ENCODE data around the gene CARMIL1.

CARMIL1 gene

DNA sequence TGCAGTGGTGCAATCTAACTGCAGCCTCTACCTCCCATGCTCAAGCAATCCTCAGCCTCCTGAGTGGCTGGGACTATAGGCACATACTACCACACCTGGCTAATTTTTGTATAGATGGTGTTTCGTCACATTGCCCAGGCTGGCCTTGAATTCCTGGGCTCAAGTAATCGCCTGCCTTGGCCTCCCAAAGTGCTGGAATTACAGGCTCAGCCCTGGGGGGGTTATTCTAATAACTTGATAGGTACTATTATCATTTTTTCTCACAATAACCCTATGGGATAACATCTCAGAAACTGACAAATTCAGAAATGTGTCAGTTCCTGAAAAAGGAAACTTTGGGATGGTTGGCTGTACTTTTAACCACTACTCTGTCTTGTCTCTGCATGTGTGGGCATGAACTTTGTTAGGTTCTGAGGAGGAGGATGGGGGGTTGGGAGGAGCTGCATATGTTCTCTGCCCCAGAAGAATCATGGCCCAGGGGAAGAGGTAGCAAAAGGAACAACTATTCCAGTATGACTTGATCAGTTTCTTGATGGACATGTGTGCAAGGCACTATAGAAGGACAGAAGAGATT lies 169.9 kb downstream of the CARMIL1 start:
- peak; percentile 25 for DNase-seq

DNA sequence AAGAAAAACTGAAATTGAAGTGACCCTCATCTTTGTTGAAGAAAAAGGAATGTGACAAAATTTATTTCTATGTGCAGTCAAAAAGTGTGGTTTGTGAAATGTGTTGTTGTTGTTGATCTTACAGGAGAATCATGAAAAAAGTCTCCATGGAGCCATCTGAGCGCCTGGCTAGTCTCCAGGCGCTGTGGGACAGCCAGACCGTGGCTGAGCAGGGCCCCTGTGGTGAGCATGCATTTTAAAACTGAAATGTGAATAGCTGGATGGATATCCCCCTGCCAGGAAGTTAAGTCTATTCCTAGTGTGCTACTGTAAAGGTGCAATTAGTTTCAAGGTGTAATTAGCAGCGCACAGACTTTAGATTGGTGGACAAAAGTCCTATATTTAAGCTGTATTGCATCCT lies 170.6 kb downstream of the CARMIL1 start:
- peak; percentile 52 for DNase-seq

- DNase-seq: no peak
Measured at GRCh38 chr6:25450469-25451198, 171.5 kb downstream of the CARMIL1 start.

DNA sequence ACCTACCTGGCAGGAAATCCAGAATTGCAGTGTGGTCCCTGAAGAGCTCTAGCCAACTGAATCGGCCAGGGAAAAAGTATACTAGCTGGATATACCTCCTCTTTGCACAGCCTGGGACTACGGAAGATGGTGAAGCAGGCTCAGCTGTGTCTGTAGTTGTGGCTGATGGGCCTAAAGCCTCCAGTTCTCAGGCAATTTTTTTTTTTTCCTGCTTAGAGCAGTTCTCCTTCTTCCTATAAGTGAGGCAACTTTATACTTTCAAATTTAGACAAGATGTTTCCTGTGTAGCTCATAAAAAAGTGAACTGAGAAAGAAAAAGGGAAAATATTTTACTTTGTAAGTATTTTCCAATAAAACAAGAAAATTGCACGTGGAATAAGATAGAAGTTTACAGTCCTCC lies 172.9 kb downstream of the CARMIL1 start:
- DNase-seq: no peak

- DNase-seq: no peak
Measured at GRCh38 chr6:25453288-25453687, 174.1 kb downstream of the CARMIL1 start.

GRCh38 chr6:25454136-25454535 lies 175.0 kb downstream of the CARMIL1 start:
- no peak for DNase-seq

GRCh38 chr6:25456249-25457040 lies 177.3 kb downstream of the CARMIL1 start:
- no peak for DNase-seq

DNA sequence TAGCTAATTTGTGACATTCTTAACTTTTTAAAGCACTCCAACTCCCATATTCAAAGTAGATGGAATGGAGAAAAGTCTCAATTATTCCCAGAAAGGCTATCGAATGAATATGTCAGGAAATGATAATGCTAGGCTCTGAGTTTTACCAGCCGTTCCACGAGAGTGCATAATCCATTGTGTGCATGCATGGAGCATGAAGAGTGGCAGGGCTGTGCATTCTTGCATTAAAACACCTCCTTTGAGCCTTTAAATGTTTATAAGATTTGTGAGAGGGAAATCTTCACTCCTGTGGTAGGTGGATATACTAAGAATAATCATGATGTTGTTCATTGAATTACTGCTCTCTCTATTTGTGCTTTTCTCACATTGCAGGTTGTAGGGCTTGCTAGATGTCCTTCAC lies 178.3 kb downstream of the CARMIL1 start:
- no peak for DNase-seq

DNA sequence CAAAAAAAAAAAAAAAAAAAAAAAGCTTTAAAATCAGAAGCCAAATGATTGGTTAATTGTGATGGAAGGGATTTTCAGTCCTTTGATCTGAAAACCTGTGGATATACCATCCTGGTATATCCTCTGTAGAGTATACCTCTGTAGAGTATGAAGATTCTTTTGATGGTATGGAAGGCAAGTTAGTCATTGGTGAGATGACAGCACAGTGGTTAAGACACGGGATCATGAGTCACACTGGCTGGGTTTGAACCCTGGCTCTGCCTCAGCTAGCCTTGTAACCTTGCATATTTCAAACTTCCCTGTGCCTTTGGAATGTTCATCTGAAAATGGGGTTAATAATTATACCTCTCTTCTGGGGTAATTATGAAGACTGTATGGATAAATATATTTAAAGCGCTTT lies 179.3 kb downstream of the CARMIL1 start:
- DNase-seq: no peak

- no peak for DNase-seq
Measured at GRCh38 chr6:25462235-25462897, 183.2 kb downstream of the CARMIL1 start.

DNA sequence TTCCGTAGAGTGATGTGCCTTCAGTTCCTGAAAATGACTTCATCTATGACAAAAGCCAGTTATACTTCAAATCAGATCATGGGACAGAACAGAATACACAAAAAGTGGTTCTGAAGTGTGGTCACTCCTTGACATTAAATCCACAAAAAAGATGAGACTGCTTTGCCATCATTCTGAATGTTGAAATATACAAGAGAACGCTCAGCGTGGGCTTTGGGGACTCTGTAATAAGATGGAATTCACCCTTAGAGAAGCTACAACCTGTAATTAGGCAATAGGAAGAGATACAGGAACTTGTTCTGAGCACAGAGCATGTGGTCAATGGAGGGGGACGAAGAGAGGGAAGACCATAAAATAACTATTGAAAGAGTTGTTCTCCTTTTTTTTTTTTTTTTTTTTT lies 184.3 kb downstream of the CARMIL1 start:
- no peak for DNase-seq

DNA sequence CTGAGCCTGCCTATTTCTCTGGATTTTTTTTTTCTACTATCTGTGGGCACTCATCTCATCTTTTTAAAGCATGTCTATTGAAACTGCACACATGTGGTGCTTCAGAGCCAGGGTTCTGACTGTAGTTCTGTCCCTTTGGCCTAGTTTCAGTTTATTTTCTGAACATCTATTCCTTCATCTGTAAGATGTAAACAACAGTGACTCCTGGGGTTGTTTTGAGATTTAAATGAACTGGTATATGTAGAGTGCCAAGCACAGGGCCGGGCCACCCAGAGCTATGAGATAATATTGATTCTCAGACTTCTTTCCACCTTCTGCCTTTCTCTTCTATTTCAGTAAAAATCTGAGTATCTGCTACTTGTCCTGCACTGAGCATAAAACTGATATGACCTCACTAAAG lies 185.1 kb downstream of the CARMIL1 start:
- DNase-seq: no peak

DNA sequence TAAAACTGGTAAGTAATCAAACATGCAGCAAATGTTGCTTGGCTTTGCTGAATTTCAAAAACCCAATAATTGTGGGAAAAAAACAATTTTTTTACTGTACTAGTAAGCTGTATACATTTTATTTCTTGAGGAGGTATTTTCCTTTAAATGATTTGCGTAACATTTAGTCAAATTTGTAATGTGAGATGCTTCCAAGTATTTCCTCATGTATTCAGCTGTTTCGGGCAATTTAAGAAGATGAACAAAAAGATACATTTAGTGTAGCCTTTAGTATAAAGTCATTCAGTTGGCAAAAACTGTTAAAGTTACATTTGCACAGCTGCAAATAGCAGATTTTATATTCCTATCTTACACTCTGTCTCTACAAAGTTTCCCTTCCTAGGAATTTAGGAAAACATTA lies 186.8 kb downstream of the CARMIL1 start:
- no peak for DNase-seq

DNA sequence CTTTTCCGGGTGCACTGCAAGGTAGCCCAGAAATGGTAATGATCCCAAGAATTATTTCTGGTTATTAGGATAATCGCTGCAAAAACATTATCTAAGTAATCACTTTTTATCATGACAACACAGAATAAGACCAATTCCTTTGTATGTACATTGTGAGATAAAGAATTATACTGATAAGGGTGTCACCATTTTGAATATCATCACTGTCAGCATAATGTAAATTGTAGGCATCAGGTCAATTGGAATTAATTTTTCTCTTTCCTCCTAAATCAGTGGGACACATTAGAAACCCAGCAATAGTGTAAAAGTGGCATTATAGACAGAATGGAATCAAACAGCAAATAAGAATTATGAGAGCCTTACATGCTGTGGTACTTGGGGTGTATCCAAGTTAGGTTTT lies 189.7 kb downstream of the CARMIL1 start:
- DNase-seq: no peak

GRCh38 chr6:25469797-25470388 lies 190.7 kb downstream of the CARMIL1 start:
- no peak for DNase-seq

- no peak for DNase-seq
Measured at GRCh38 chr6:25472306-25472705, 193.1 kb downstream of the CARMIL1 start.

DNA sequence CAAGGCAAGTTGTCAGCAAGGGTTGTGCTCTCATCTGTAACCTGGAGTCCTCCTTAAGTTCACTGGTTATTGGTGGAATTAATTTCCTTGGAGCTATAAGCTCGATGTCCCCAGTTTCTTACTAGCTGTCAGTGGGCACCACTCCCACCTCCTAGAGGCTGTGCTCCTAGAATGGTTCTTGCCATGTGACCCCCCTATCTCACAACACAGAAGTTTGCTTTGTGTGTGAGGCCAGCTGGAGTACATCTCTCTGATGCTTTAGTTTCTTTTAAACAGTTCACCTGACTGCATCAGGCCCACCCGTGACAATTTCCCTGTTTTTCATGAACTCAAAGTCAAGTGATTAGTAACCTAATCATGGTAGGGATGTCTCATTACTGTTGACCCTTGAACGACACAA lies 193.7 kb downstream of the CARMIL1 start:
- no peak for DNase-seq

DNA sequence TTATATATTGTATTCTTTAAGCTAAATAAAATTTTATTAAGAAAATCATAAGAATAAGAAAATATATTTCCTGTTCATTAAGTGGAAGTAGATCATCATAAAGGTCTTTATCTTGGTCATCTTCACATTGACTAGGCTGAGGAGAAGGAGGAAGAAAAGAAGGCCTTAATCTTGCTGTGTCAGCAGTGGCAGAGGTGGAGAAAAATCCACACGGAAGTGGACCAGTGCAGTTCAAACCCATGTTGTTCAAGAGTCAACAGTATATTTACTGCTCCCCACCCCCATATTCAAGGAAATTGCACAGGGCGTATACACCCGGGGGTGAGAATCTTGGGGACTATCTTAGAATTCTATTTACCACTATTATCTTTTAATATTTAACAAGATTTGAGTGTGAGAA lies 194.3 kb downstream of the CARMIL1 start:
- no peak for DNase-seq

- DNase-seq: no peak
Measured at GRCh38 chr6:25476126-25476525, 197.0 kb downstream of the CARMIL1 start.

GRCh38 chr6:25477006-25477590 lies 197.9 kb downstream of the CARMIL1 start:
- no peak for DNase-seq

- DNase-seq: no peak
Measured at GRCh38 chr6:25478973-25479372, 199.8 kb downstream of the CARMIL1 start.

GRCh38 chr6:25481267-25481666 lies 202.1 kb downstream of the CARMIL1 start:
- DNase-seq: no peak

DNA sequence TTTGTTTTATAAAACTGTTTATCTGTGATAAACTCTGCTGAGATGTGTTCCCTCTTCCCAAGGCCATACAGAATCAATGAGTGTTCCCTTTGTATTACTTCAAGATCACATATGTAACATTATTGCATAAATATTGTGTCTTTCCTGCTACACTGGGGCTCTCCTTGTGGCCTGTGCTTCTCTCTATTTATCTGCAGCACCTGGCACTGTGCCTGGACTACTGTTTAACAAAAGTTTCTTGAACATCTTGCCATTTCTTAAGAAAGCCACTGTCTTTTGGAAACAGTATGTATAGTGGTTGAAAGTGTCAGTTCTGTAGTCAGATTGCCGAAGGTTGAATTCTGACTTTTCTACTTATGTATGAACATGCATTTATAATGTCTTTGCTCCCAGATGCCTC lies 203.8 kb downstream of the CARMIL1 start:
- no peak for DNase-seq
